HG03432 (cell line): ENCODE results near the gene LITAFD.
"Not testable (repeated sequence)": the region's sequence is repeated elsewhere in the genome, so short reads cannot be mapped to it uniquely, and the experiment has no call there.

Experiments
- ATAC-seq: cut with Tn5 transposase; IDR thresholded peaks from one replicate; pipeline ENCODE4 v1.9.1; 2021; ENCODE audit warnings: mild to moderate bottlenecking, moderate library complexity; ENCODE audit not compliant: unreplicated experiment

LITAFD gene

DNA sequence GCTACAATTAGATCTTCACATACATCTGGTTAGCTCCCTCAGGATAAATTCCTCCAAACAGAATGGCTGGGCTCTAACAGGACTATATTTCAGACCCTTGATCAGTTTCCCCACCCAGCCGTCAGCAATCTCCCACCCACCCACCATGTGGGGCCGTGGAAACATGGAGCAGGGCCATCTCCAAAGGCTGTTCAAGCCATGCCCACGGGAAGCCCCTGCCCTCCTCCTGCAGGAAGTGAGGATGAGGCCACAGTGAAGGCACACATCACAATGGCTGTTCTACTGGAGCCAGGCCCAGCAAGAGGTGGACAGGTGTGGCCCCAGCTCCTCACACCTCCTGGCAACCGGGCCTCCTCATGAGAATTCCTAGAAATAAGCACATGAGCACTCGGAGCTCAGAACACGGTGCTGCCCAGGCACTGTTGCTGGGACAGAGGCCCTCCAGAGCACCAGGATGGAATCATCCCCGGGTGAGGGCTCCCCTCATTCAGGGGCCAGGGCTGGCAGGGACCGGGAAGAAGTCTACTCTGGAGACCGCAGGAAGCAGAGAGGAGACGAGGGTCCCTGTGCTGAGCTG is at the start of gene LITAFD:
Gene LITAFD, plus strand, starts transcription at position 311 of the 577 bp plus-strand sequence. CDS start 2,005 bp downstream, outside the sequence.
- ATAC-seq, result no peak

GRCh38 chr16:8832717-8833105 is 49.4 kb upstream of the LITAFD start:
- no peak for ATAC-seq

DNA sequence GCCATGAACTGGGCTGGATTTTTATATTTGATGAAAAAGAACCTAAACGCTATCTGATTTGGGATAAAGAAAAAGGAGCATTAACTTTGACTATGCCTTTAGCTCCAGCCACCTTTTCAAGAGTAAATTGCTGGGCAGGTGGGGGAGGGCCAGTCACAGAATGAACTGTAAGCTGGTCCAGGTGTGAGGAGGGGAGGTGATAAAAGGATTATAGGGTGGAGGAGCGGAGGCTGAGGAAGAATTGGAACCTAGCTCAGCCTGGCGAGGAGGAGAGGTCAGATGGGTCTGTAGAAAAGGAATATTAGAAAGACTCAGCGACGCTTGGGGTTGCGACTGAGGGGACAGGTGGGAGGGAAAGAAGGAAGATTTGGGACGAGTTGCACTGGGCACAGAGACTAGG is 45.4 kb upstream of the LITAFD start:
- not testable (repeated sequence) for ATAC-seq

DNA sequence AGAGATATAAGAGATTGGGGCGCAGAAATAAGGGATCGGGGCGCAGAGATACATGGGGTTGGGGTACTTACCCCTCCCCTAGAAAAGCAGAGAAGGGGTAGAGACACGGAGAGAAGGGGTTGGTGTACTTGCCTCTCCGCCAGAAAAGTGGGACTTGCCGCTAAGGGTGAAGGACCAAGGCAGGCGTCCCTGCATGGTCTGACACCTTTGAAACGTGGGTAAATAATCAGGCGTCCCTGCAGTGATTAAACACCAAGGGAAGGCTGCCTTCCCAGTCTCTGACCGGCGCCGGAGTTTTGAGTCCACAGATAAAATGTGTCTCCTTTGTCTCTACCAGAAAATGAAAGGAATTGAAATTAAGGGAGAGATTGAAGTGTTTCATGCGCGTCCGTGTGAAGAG is 44.6 kb upstream of the LITAFD start:
- ATAC-seq, result not testable (repeated sequence)

- ATAC-seq, result not testable (repeated sequence)
Measured at GRCh38 chr16:8842016-8842415, 40.1 kb upstream of the LITAFD start.

GRCh38 chr16:8843296-8843695 is 38.9 kb upstream of the LITAFD start:
- not testable (repeated sequence) for ATAC-seq

- no peak for ATAC-seq
Measured at GRCh38 chr16:8845699-8846298, 36.4 kb upstream of the LITAFD start.

DNA sequence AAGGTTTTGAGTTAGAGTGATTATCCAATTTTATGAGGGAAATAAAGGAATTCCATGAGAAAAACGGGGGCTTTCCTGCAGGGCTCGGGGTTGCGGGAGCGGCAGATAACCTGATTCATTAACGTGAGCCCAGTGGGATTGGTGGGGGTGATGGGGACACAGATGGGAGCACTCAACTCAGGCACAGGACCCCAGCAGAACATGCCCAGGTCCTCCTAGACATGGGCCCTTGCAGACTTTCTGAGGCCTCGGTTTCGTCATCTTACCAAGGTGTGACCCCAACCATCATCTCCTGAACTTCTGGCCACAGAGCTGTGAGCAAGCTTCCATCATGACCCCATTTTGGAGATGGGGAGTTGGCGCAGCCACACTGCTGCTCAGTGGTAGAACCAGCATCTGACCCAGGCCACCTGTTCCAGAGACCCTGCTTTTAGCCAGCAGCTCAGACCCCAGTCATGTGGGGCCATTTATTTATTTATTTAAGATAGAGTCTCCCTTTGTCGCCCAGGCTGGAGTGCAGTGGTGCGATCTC is 35.7 kb upstream of the LITAFD start:
- no peak for ATAC-seq

DNA sequence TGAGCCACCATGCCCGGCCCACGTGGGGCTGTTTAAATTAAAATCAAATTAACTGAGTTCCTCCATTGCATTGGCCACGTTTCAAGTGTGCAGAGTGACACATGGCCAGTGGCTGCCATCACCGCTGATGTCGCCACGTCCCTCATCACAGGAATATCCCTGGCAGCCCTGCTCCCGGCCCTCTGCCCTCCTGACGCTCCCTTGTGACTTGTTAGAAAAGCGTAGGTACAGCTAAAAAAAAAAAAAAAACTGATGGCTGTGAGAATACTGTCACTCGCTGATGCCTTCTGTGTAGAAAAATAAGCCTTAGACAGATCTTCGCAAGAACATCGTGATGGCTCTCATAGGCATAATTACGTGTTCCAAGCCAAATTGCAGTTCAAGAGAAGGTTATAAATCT is 35.0 kb upstream of the LITAFD start:
- ATAC-seq, result no peak

DNA sequence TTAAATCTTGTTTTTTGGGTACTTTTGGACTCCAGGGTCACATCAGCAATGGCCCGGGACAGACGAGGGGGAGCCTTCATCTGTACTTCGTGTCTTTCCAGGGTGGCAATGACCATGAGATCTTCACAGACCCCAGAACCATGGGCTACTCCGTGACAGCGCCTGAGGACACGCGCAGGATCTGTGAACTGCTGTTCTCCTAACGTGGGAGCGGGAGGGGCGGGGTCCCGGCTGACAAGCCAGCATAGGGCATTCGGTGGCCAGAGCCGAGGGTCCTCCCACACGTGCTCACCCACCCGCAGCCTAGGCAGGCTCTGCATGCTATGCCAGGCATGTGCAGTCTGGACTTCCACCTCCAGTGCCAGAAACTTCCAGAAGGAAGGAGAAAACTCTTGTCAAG is 34.5 kb upstream of the LITAFD start:
- no peak for ATAC-seq

- ATAC-seq, result no peak
Measured at GRCh38 chr16:8848231-8848938, 33.8 kb upstream of the LITAFD start.

DNA sequence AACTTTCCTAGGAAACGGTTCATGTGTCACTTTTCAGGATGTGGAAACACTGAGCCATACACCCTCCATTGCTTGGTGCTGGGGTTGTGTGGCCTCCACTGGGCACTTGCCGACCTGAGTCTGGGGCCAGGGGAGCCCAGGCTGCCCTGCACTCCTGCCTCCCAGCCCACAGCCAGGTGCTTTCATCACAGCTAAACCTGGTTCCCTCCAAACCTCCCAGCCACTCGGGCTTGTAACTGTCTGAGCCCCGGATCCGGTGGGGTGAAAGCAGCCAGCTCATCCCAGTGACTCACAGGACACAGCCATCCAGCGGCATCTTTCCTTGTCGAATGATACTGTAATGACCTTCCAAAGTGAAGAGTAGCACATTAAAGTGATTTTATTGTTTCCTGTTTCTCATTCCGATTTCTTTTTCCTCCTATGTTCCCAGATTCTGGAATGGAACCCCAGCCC is 33.2 kb upstream of the LITAFD start:
- ATAC-seq, result no peak

GRCh38 chr16:8849411-8850011 is 32.6 kb upstream of the LITAFD start:
- ATAC-seq, result no peak

GRCh38 chr16:8850279-8850885 is 31.8 kb upstream of the LITAFD start:
- peak; percentile 37 for ATAC-seq

- ATAC-seq, result no peak
Measured at GRCh38 chr16:8851761-8852403, 30.3 kb upstream of the LITAFD start.

- ATAC-seq, result no peak
Measured at GRCh38 chr16:8852534-8852933, 29.6 kb upstream of the LITAFD start.

GRCh38 chr16:8853150-8853549 is 29.0 kb upstream of the LITAFD start:
- no peak for ATAC-seq

- no peak for ATAC-seq
Measured at GRCh38 chr16:8853611-8854010, 28.5 kb upstream of the LITAFD start.

- ATAC-seq, result no peak
Measured at GRCh38 chr16:8854298-8854948, 27.7 kb upstream of the LITAFD start.
